A549 (cell line): ENCODE measurements around the gene KCNIP4. TPM values are rescaled to one million over a fixed set of nuclear protein-coding genes. Genes with fewer than 3 reads are reported as not detected.

Experiments used
- ATAC-seq, 2 experiments: fragments of 200-7000 bp in 1 of 2; fragments of >200 bp in 1 of 2; cut with Nextera tagmentation in 1 of 2; cut with Tn5 transposase in 1 of 2; 3 replicates each; pipeline versions ENCODE4 v1.8.0 to v1.9.1; 2018 to 2020; ENCODE audit warnings: mild to moderate bottlenecking in 1 of 2, moderate library complexity in 1 of 2
- CTCF ChIA-PET: fragments of 300-600 bp; sonication (Branson Sonifier 250); formaldehyde crosslinking; extraction: SDS; loops from one replicate; lab custom pipeline; 2021; ENCODE audit warnings: antibody characterized with exemption, inconsistent platforms; lab: Yijun Ruan, JAX
- POLR2A ChIA-PET: fragments of 350-600 bp; formaldehyde crosslinking; extraction: SDS; loops from one replicate; lab custom pipeline; 2021; ENCODE audit warnings: antibody characterized with exemption, inconsistent platforms; lab: Yijun Ruan, JAX
- DNase-seq, 2 experiments: peaks; one replicate each; pipeline versions ENCODE4 v3.0.0 to v3.0.0-alpha.2; 2011 to 2016; ENCODE audit warnings: low read depth in 1 of 2, low spot score in 1 of 2
- FAIRE-seq: peaks from 2 replicates; lab custom pipeline; 2011; peaks lifted over from hg19 to GRCh38; lab: Jason Lieb, UNC
- H3K27ac ChIP-seq, 2 experiments: fragments of >200 bp; sonication (Bioruptor Twin); formaldehyde crosslinking; 3 replicates each; pipeline ENCODE4 v1.5.1; 2016 to 2017
- H3K4me1 ChIP-seq: fragments of >200 bp; sonication (Bioruptor Twin); formaldehyde crosslinking; 3 replicates; pipeline ENCODE4 v1.6.1; 2016
- H3K4me2 ChIP-seq: fragments of >200 bp; sonication (Bioruptor Twin); formaldehyde crosslinking; 3 replicates; pipeline ENCODE4 v1.6.1; 2016
- H3K4me3 ChIP-seq: fragments of >200 bp; sonication (Bioruptor Twin); formaldehyde crosslinking; 3 replicates; pipeline ENCODE4 v1.5.1; 2016
- H3K9me3 ChIP-seq: fragments of >200 bp; sonication (Bioruptor Twin); formaldehyde crosslinking; 3 replicates; pipeline ENCODE4 v1.6.1; 2016
- BCL3 ChIP-seq: fragments of >200 bp; sonication (Bioruptor Twin); formaldehyde crosslinking; IDR thresholded peaks from 3 replicates; pipeline ENCODE4 v1.6.1; 2016
- CBX2 ChIP-seq: fragments of 200-600 bp; sonication (generic); IDR thresholded peaks from 2 replicates; pipeline ENCODE4 v1.6.1; 2016; ENCODE audit warnings: low read depth, mild to moderate bottlenecking, borderline replicate concordance
- CHD2 ChIP-seq: fragments of 150-350 bp; IDR thresholded peaks from 2 replicates; pipeline ENCODE4 v1.6.1; 2014; ENCODE audit warnings: low read length; ENCODE audit not compliant: partially characterized antibody
- CHD4 ChIP-seq: fragments of 200-600 bp; sonication (generic); IDR thresholded peaks from 2 replicates; pipeline ENCODE4 v1.6.1; 2016; ENCODE audit warnings: antibody characterized with exemption, mild to moderate bottlenecking, borderline replicate concordance
- E2F6 ChIP-seq: IDR thresholded peaks from 2 replicates; pipeline ENCODE4 v1.6.1; 2012; ENCODE audit warnings: low read depth, borderline replicate concordance
- EHF ChIP-seq: fragments of 250-450 bp; sonication (Bioruptor Pico); IDR thresholded peaks from 2 replicates; pipeline ENCODE4 v1.5.0; 2020; ENCODE audit warnings: mild to moderate bottlenecking
- EHMT2 ChIP-seq: fragments of 200-600 bp; sonication (generic); IDR thresholded peaks from 2 replicates; pipeline ENCODE4 v1.6.1; 2016; ENCODE audit warnings: antibody characterized with exemption, low read depth, mild to moderate bottlenecking, moderate library complexity
- EP300 ChIP-seq, 2 experiments: fragments of >200 bp; sonication (Bioruptor Twin); formaldehyde crosslinking; IDR thresholded peaks; 2 replicates in 1 of 2; 3 replicates in 1 of 2; pipeline ENCODE4 v1.6.1; 2016 to 2017
- ESRRA ChIP-seq: fragments of 150-350 bp; IDR thresholded peaks from 2 replicates; pipeline ENCODE4 v1.6.1; 2014; ENCODE audit warnings: mild to moderate bottlenecking, low read length, borderline replicate concordance
- FOSB ChIP-seq: fragments of 250-450 bp; sonication (Bioruptor Pico); IDR thresholded peaks from 2 replicates; pipeline ENCODE4 v1.5.0; 2020; ENCODE audit warnings: mild to moderate bottlenecking, moderate library complexity
- FOXS1 ChIP-seq: fragments of 250-450 bp; sonication (Bioruptor Pico); IDR thresholded peaks from 2 replicates; pipeline ENCODE4 v1.5.0; 2020; ENCODE audit warnings: mild to moderate bottlenecking, moderate library complexity
- GATA3 ChIP-seq: IDR thresholded peaks from 2 replicates; pipeline ENCODE4 v1.6.1; 2012; ENCODE audit warnings: borderline replicate concordance
- HEYL ChIP-seq: fragments of 250-450 bp; sonication (Bioruptor Pico); IDR thresholded peaks from 2 replicates; pipeline ENCODE4 v1.8.0; 2021; ENCODE audit warnings: mild to moderate bottlenecking, moderate library complexity
- HOXA7 ChIP-seq: fragments of 250-450 bp; sonication (Bioruptor Pico); IDR thresholded peaks from 2 replicates; pipeline ENCODE4 v1.5.0; 2020; ENCODE audit warnings: mild to moderate bottlenecking, moderate library complexity
- HOXB13 ChIP-seq: fragments of 250-450 bp; sonication (Bioruptor Pico); IDR thresholded peaks from 2 replicates; pipeline ENCODE4 v1.5.0; 2020; ENCODE audit warnings: low read depth, mild to moderate bottlenecking, moderate library complexity
- HOXB5 ChIP-seq: fragments of 250-450 bp; sonication (Bioruptor Pico); IDR thresholded peaks from 2 replicates; pipeline ENCODE4 v1.5.0; 2020; ENCODE audit warnings: mild to moderate bottlenecking, moderate library complexity
- KDM1A ChIP-seq: fragments of 200-600 bp; sonication (generic); IDR thresholded peaks from 2 replicates; pipeline ENCODE4 v1.6.1; 2016; ENCODE audit warnings: low read depth, mild to moderate bottlenecking
- KDM5A ChIP-seq: fragments of 200-600 bp; sonication (generic); IDR thresholded peaks from 2 replicates; pipeline ENCODE4 v1.6.1; 2016; ENCODE audit warnings: antibody characterized with exemption, mild to moderate bottlenecking
- MAZ ChIP-seq: fragments of 150-350 bp; IDR thresholded peaks from 2 replicates; pipeline ENCODE4 v1.6.1; 2014; ENCODE audit warnings: antibody characterized with exemption, low read depth, low read length, borderline replicate concordance
- NFE2L2 ChIP-seq: fragments of 150-350 bp; conservative IDR thresholded peaks from 2 replicates; pipeline ENCODE4 v1.6.1; 2014; ENCODE audit warnings: low read length
- NPAS2 ChIP-seq: fragments of 250-450 bp; sonication (Bioruptor Pico); IDR thresholded peaks from 2 replicates; pipeline ENCODE4 v1.8.0; 2022; ENCODE audit warnings: mild to moderate bottlenecking, moderate library complexity, borderline replicate concordance
- NR3C1 ChIP-seq: fragments of >200 bp; sonication (Bioruptor Twin); formaldehyde crosslinking; IDR thresholded peaks from 3 replicates; pipeline ENCODE4 v1.6.1; 2017
- RAD21 ChIP-seq, 2 experiments: fragments of >200 bp in 1 of 2; sonication (Bioruptor Twin) in 1 of 2; formaldehyde crosslinking in 1 of 2; IDR thresholded peaks in 1 of 2; conservative IDR thresholded peaks in 1 of 2; 2 replicates in 1 of 2; 3 replicates in 1 of 2; pipeline ENCODE4 v1.6.1; 2012 to 2018; ENCODE audit warnings: inconsistent platforms in 1 of 2
- RARB ChIP-seq: fragments of 250-450 bp; sonication (Bioruptor Pico); IDR thresholded peaks from 2 replicates; pipeline ENCODE4 v1.8.0; 2021; ENCODE audit warnings: mild to moderate bottlenecking, moderate library complexity
- RFX5 ChIP-seq: fragments of 450-650 bp; IDR thresholded peaks from 2 replicates; pipeline ENCODE4 v1.7.1; 2014; ENCODE audit warnings: antibody characterized with exemption, mild to moderate bottlenecking, moderate library complexity
- SREBF2 ChIP-seq: fragments of 450-650 bp; IDR thresholded peaks from 2 replicates; pipeline ENCODE4 v1.6.1; 2014; ENCODE audit warnings: mild to moderate bottlenecking, moderate library complexity
- TP53 ChIP-seq: fragments of 250-450 bp; sonication (Bioruptor Pico); IDR thresholded peaks from 2 replicates; pipeline ENCODE4 v1.5.0; 2021; ENCODE audit warnings: mild to moderate bottlenecking, moderate library complexity
- ZFP36 ChIP-seq: fragments of 450-650 bp; IDR thresholded peaks from 2 replicates; pipeline ENCODE4 v1.6.1; 2014; ENCODE audit warnings: borderline replicate concordance; ENCODE audit not compliant: partially characterized antibody
- ZSCAN20 ChIP-seq: fragments of 250-450 bp; sonication (Bioruptor Pico); IDR thresholded peaks from 2 replicates; pipeline ENCODE4 v1.8.0; 2022; ENCODE audit warnings: mild to moderate bottlenecking, moderate library complexity
- WGBS: methylation state at CpG from one replicate; pipeline ENCODE4 v1.1.6; 2017; ENCODE audit errors: missing lambda C conversion rate; 5-methylcytosine and 5-hydroxymethylcytosine counted together
- polyA plus RNA-seq, 4 experiments: library from polyadenylated mRNA; depleted of rRNA in 3 of 4; stranded (reverse); fragments of >200 nt; fragmentation: RNase III in 1 of 4; extraction: RNeasy Plus Mini Kit Qiagen cat#74134 plus additional on column Dnase treatment in 1 of 4; gene quantifications; 2 replicates in 3 of 4; 3 replicates in 1 of 4; pipeline ENCODE4 v1.2.3, GENCODE V29; 2011 to 2017
- TF ChIP-seq, protein P1 (sequence below): fragments of >200 bp; sonication (Bioruptor Twin); formaldehyde crosslinking; IDR thresholded peaks from 3 replicates; pipeline ENCODE4 v1.5.1; 2016
- TF ChIP-seq, protein P2 (sequence below): fragments of >200 bp; sonication (Bioruptor Twin); formaldehyde crosslinking; IDR thresholded peaks from 2 replicates; pipeline ENCODE4 v1.6.1; 2016
- TF ChIP-seq, protein P3 (sequence below): fragments of 150-350 bp; IDR thresholded peaks from 2 replicates; pipeline ENCODE4 v1.6.1; 2014; ENCODE audit warnings: low read depth, mild to moderate bottlenecking, low read length

KCNIP4 gene
- polyA plus RNA-seq, 2 of the 4 experiments (the other 2 are of a cell fraction), result not detected

DNA sequence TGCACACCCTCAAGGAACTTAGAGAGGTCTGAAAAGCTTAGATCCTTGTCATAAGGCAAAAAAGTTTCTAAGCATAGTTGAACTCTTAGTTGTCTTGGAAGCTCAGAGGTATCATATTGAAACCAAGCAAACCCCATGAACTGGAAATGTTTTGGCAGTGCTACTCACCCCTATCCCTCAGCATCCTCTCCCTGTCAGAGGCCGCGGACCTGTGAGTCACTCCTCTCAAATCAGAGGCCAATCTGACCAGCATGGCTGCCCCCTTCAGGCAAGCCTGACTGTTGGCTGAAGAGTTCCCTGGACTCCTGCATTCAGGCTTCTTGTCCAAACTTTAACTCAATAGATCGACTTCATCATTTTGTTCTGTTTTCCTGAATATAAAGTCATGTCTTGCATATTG is 69.4 kb downstream of the KCNIP4 start:
- DNase-seq (peak in 1 of 2 experiments; percentile 15), FAIRE-seq (no peak), ATAC-seq (peak in 1 of 2 experiments; percentile 63; a peak in 2 of 6 replicates)
- CTCF ChIA-PET, result interaction anchor here (1.2 kb wide), 1 partner anchor 89 kb away, joined by 3 read pairs; no protein-coding TSS in a partner anchor
- Histone ChIP-seq H3K4me2 (no peak overlapping the region), H3K4me3 (no peak overlapping the region), H3K27ac (no peak overlapping the region), H3K9me3 (no peaks in the 10 kb centered on the region)
- POLR2A ChIA-PET, result no interaction called here
- WGBS, result 2% methylated on average over 3 of the region's 3 CpGs
- TF ChIP-seq RAD21 (conservative IDR thresholded peaks at IDR 0.05 in 1 of 2, IDR thresholded peaks at IDR 0.05 in 1 of 2) (0 out of 5 replicates have a peak, but pooled peaks of 1 of the 2 experiments have one; percentile 6), EP300 (IDR thresholded peaks at IDR 0.05) (no peak)
- TF ChIP-seq, all 56 proteins: peak for 1
- H3K4me1 ChIP-seq, result no peaks in the 10 kb centered on the region

GRCh38 chr4:21876711-21877110 is 71.9 kb downstream of the KCNIP4 start:
- ChIA-PET POLR2A (no interaction called here), CTCF (no interaction called here)
- WGBS, result 9% methylated on average over 1 of the region's 1 CpG
- H3K9me3 ChIP-seq, result no peaks in the 10 kb centered on the region
- H3K4me2 ChIP-seq, result no peak overlapping the region
- ATAC-seq (no peak), FAIRE-seq (no peak), DNase-seq (no peak)
- H3K4me3 ChIP-seq, result no peak overlapping the region
- TF ChIP-seq HOXB5 (CRISPR knock-in tag), result no peak
- TF ChIP-seq SREBF2, result no peak
- TF ChIP-seq CHD2, result no peak
- TF ChIP-seq HOXB13, result no peak
- TF ChIP-seq NFE2L2, result no peak
- TF ChIP-seq NPAS2 (CRISPR knock-in tag), result no peak
- TF ChIP-seq HOXA7 (CRISPR knock-in tag), result no peak
- TF ChIP-seq EHMT2, result no peak
- TF ChIP-seq, protein P1, sequence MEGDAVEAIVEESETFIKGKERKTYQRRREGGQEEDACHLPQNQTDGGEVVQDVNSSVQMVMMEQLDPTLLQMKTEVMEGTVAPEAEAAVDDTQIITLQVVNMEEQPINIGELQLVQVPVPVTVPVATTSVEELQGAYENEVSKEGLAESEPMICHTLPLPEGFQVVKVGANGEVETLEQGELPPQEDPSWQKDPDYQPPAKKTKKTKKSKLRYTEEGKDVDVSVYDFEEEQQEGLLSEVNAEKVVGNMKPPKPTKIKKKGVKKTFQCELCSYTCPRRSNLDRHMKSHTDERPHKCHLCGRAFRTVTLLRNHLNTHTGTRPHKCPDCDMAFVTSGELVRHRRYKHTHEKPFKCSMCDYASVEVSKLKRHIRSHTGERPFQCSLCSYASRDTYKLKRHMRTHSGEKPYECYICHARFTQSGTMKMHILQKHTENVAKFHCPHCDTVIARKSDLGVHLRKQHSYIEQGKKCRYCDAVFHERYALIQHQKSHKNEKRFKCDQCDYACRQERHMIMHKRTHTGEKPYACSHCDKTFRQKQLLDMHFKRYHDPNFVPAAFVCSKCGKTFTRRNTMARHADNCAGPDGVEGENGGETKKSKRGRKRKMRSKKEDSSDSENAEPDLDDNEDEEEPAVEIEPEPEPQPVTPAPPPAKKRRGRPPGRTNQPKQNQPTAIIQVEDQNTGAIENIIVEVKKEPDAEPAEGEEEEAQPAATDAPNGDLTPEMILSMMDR, result no peak
- no peak for TF ChIP-seq GATA3
- TF ChIP-seq NR3C1, result no peak
- TF ChIP-seq FOSB (CRISPR knock-in tag), result no peak
- TF ChIP-seq ZFP36, result no peak
- TF ChIP-seq ZSCAN20 (CRISPR knock-in tag), result no peak
- no peak for TF ChIP-seq HEYL (CRISPR knock-in tag)
- TF ChIP-seq ESRRA, result no peak
- TF ChIP-seq E2F6, result no peak
- no peak overlapping the region for H3K27ac ChIP-seq
- H3K4me1 ChIP-seq, result no peaks in the 10 kb centered on the region

DNA sequence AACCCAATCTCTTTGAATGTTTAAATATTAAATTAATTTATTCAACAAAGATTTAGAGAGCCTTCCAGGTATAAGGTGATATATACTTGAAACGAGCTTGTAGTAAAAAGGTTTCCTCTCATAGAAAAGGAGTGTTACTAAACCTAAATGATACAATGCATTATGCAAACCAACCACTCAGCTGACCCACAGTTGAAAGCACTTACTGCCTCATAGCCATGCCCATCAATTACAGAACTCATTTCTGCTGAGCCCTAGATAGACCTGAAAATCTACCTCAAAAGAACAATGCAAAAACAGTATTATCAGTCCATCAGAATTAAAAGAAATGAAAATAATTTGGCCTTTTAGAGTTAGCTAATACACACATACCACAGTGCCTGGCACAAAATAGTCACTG is 75.4 kb downstream of the KCNIP4 start:
- ATAC-seq (no peak), DNase-seq (no peak), FAIRE-seq (no peak)
- no peaks in the 10 kb centered on the region for H3K4me1 ChIP-seq
- no peaks in the 10 kb centered on the region for H3K9me3 ChIP-seq
- ChIA-PET POLR2A (no interaction called here), CTCF (no interaction called here)
- 7% methylated on average over 1 of the region's 1 CpG for WGBS
- H3K4me3 ChIP-seq, result no peak overlapping the region
- H3K4me2 ChIP-seq, result no peak overlapping the region
- H3K27ac ChIP-seq, result no peak overlapping the region
- TF ChIP-seq KDM5A, result no peak
- TF ChIP-seq, protein P2, sequence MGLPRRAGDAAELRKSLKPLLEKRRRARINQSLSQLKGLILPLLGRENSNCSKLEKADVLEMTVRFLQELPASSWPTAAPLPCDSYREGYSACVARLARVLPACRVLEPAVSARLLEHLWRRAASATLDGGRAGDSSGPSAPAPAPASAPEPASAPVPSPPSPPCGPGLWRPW, result no peak
- no peak for TF ChIP-seq CBX2
- no peak for TF ChIP-seq TP53 (CRISPR knock-in tag)
- TF ChIP-seq RAD21 (conservative IDR thresholded peaks at IDR 0.05 in 1 of 2, IDR thresholded peaks at IDR 0.05 in 1 of 2), result no peak
- no peak for TF ChIP-seq CHD4
- no peak for TF ChIP-seq HEYL (CRISPR knock-in tag)
- no peak for TF ChIP-seq MAZ
- no peak for TF ChIP-seq FOXS1 (CRISPR knock-in tag)
- TF ChIP-seq EHF, result no peak
- TF ChIP-seq KDM1A, result no peak
- TF ChIP-seq, protein P3, sequence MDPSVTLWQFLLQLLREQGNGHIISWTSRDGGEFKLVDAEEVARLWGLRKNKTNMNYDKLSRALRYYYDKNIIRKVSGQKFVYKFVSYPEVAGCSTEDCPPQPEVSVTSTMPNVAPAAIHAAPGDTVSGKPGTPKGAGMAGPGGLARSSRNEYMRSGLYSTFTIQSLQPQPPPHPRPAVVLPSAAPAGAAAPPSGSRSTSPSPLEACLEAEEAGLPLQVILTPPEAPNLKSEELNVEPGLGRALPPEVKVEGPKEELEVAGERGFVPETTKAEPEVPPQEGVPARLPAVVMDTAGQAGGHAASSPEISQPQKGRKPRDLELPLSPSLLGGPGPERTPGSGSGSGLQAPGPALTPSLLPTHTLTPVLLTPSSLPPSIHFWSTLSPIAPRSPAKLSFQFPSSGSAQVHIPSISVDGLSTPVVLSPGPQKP, result no peak
- TF ChIP-seq NPAS2 (CRISPR knock-in tag), result no peak
- no peak for TF ChIP-seq RFX5
- TF ChIP-seq BCL3, result no peak
- no peak for TF ChIP-seq RARB (CRISPR knock-in tag)
- no peak for TF ChIP-seq HOXB5 (CRISPR knock-in tag)
